HL-60/S4 treated with retinoic acid at 250 ng/mL for 4 days and 3 days (cell line): ENCODE measurements around the gene TEAD2.

Source experiments
- in situ Hi-C: fragments of 300-500 bp; cut with MboI; formaldehyde crosslinking; loops from 2 replicates; pipeline ENCODE4 v1.7.0; 2022; ENCODE audit warnings: low sequenced_read_pairs

Gene TEAD2

DNA sequence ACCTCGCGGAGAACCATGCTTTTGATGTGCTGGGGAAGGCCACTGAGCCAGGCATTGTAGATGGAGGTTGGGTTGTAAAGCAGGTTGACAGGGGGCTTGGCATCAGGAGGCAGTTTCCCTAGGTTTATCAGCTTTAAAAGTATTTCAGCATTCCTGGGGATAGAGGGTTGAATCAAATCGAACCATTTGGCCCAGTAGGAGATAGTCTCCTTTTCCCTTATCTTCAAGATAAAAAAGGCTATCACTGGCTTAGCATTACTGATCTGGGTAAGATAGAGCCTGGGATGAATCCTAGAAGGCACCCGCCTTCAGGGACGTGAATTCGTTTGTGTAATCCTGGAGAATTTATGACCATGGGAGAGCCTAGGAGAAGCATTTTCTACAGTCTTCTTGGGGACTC is 67.8 kb downstream of the TEAD2 start:
- in situ Hi-C loops: no loop called here
